NCI-H146 (cell line): ENCODE measurements around the gene EIPR1.

Experiments used
- DNase-seq: peaks from one replicate; lab custom pipeline; 2025; lab: John Stamatoyannopoulos, UW

Gene EIPR1

GRCh38 chr2:3174626-3175567 lies 202.7 kb downstream of the EIPR1 start:
- DNase-seq = no peak

DNA sequence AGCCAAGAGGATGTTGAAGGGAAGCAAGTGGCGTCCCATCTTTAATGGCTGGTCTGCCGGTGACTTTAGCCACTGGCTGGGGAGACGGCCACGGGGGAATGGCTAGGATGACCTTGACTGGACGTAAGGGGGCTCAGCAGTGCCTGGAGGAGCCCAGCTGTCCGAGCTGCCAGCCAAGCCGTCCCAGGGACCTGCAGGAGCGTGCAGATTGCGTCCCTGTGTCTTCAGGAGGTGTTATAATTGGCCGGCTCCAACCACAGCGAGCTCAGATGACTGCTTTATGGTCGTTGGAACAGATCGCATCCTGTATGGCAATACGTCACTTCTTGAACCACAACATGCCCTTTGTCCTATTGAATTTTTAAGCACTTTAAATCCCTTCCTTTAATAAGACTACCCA lies 204.6 kb downstream of the EIPR1 start:
- no peak for DNase-seq

DNA sequence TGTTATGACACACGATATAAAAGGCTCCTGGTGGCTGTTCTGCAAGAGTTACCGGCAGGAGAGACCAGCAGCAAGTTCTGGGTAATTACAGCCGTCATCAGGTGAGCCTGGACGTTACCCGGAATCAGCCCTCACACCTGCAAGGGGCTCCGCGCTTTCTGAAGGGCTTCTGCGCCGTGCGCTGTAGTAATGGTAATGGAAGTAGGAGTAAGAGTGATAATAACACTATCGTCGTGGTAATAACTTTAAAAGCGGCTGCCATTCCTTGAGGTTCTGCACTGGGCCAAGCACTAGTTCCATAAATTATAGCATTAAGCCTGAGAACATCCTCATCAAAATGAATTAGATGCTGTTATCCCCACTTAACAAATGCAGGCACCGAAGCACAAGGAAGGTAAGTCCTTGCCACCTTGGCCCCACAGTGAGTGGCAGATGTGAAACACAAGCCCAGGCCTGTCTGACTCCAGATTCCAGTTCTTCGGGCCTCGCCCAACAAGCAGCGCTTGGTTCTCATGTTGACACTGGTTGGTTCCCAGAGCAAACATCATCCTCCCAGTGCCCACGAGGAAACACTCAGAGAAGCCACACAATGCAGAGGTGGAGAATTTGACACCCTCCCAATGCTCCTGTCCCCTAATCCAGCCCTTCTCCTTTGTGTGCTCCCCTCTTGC lies 205.2 kb downstream of the EIPR1 start:
- no peak for DNase-seq

DNA sequence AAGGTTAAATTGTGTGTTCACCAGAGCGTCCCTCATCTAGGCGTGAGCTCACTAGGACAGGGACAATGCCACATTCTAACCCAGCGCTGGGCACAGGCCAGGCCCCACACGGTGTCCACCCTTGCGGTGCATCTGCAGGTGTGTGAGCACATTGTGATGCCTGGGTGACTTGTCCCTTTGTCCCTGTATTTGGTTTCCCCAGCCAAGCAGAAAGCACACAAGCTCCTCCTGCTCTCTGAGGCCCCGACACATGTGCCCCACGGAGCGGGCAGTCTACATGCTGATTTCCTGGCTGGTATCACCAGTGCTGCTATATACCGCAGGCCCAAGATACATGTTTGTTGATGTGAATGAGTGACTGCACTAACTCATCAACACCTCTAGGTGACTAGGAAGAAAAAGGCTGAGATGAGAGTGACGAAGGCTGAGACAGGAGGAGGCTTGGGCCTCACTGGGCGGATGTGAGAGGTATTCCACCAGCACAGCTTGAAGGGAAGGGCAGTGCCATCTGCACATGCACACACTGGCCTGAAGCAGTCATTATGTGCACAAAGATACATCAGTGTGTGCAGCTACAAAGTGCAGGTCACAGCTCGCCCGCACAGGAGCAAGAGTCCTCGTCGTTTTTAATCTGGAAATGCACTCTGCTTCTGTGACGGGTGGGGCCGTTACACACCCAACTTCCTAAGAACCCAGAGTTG lies 205.9 kb downstream of the EIPR1 start:
- DNase-seq = no peak

DNA sequence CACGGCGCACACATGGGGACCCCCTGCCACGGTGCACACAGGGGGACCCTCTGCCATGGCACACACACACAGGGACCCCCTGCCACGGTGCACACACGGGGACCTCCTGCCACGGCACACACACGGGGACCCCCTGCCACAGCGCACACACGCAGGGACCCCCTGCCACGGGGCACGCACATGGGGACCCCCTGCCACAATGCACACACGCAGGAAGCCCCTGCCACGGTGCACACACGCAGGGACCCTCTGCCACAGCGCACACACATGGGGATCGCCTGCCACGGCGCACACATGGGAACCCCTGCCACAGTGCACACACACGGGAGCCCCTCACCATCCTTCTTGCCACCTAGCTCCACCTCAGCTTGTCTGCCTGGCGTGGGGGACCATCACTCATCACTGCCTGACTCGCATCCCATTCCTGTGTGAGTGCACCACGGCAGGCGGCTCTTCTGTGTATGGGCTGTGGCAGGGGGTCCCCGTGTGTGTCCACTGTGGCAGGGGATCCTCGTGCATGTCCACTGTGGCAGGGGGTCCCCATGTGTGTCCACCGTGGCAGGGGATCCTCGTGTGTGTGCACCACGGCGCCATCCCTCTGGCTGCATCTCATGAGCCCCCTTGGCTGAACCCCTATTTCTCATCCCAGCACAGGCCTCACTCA lies 206.7 kb downstream of the EIPR1 start:
- no peak for DNase-seq

DNA sequence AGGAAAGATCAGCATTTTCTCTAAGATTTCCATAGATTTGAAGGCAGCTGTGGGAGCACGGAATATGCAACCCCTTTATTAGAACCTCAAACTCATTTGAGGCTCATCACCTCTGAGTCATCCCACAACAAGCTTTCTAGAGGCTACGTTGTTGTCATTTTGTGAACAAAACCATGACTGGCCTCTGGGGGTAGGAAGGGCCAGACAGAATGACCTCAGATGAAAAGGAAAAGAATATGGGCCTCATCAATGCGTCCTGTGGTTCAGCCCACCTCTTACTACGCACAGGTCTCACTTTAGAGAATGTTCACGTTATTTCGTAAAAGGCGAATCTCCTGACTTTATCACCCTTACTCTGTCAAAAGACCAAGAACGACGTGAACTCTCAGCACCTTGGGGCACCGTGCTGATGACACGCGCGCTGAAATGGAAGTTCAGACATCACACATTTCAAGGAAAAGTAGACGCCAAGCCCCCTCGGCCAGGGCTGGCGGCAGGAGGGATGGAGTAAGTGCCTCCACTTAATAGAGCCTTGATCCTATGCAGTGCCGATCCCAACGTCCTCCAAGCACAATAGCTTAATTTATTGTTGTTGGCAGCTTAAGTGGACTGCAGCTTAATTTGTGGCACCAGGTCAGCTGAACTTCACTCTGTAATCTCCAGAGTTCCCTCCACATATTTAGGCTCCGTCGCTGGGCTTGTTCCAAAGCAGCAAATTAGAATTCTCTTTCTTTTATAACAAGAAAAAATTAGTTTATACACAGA lies 208.3 kb downstream of the EIPR1 start:
- no peak for DNase-seq

DNA sequence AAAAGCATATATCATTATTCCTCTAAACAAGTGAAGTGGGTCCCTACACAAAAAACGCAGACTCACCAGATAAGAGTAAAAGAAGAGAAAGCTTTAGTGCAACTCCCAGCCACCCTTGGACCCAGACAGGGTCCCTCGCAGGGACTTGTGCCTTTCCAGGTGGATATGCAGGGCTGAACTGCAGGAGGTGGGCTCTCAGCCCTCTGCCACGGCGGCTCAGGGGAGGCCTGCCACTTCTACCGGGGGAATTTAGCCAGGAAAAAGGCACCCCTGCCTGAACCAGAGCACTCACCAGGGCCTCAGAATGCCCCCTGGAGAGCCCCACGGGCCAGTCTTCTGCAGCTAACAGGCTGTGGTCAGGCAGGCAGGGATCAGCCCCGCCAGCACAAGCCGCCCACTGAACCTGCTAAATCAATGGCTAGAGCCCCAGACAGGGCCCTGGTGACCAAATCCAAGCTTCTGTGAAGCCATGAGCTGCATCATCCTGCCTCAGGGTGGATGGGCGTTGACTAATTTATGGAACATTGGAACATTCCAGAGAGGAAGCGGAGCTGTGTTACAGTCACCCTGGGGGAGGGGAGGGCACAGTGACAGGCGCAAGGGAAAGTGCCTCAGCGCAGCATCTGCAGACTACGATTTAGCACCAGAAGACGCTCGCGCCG lies 209.3 kb downstream of the EIPR1 start:
- no peak for DNase-seq

- DNase-seq = no peak
Measured at GRCh38 chr2:3163401-3163800, 214.2 kb downstream of the EIPR1 start.

DNA sequence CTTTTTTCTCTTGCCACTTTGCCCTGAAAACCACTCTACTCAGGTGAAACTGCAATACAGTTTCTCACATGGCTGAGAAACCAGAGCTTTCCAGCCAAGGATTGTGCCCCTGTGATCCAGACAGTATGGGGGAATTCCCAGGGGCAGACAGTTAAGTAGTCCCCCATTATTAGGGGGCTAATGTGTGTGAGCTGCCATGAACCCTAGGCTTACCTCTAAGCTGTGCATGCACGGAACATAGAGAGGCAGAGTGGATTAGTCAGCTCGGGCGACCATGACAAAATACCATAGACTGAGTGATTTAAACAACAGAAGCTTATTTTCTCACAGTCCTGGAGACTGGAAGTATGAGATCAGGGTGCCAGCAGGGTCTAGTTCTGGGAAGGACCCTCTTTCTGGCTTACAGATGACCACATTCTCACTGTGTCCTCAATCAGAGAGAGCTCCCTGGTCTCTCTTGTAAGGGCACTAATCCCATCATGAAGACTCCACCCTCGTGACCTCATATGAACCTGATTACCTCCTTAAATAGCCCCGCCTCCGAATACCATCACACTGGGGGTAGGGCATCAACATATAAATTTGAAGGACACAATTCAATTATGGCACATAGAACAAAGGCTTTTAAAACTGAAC lies 215.1 kb downstream of the EIPR1 start:
- no peak for DNase-seq

DNA sequence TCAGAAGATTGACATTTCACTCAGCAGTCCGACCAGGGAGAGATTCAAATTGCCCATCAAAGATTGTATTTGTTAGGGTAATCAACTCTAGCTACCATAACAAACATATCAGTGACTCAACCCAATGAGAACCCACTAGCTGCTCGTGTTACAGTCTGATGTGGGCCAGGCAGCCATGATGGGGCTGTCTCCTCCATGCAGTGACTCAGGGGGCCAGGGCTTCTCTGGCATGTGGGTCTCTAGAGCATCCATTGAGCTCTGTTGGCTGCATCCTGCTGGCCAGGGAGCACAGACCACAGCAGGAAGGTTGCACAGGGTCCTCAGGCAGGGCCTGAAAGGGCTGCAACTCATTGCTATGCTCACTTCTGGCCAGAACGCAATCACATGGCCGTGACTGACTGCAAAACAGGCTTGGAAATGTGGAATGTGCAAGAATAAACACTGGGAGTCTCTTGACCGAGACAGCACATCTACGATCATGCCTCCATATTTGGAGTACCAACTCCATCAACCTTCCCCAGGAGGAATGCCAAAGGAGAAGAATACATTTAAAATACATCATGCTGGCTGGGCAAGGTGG lies 216.8 kb downstream of the EIPR1 start:
- no peak for DNase-seq

DNA sequence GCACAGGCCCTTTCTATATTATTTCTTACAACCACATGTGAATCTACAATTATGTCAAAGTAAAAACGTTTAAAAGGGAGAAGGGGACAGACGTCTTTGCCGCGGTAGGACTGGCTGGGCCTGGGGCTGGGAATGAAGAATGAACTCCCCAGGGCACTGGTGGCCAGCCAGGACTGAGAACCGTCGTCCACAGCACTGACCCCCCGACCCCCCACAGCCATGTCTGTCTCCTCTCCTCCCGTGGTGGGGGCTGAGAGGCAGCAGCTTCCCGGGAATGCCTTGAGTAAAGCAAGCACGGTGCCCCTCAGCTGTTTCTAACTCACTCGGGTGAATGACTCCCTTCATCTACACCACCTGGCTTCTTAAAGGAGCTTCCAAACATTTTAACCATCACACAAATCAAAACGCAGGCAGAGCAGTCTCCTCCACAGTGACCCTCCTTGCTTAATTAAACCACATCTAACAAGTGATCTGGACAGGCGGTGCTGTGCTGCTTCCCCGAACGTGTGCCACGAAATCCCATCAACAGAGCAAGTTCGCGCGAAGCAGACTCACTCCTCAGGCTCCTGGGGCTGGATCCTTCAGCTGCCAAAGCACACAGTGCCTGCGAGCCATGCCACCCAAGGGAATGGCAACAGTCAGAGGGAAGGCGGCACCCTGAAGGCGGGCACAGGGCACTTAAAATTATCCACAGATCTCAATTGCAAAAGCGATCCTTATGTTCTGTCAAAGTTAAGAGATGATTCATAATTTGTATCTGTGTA lies 217.7 kb downstream of the EIPR1 start:
- DNase-seq = no peak

- no peak for DNase-seq
Measured at GRCh38 chr2:3154700-3155099, 222.9 kb downstream of the EIPR1 start.

- no peak for DNase-seq
Measured at GRCh38 chr2:3154146-3154545, 223.5 kb downstream of the EIPR1 start.

DNA sequence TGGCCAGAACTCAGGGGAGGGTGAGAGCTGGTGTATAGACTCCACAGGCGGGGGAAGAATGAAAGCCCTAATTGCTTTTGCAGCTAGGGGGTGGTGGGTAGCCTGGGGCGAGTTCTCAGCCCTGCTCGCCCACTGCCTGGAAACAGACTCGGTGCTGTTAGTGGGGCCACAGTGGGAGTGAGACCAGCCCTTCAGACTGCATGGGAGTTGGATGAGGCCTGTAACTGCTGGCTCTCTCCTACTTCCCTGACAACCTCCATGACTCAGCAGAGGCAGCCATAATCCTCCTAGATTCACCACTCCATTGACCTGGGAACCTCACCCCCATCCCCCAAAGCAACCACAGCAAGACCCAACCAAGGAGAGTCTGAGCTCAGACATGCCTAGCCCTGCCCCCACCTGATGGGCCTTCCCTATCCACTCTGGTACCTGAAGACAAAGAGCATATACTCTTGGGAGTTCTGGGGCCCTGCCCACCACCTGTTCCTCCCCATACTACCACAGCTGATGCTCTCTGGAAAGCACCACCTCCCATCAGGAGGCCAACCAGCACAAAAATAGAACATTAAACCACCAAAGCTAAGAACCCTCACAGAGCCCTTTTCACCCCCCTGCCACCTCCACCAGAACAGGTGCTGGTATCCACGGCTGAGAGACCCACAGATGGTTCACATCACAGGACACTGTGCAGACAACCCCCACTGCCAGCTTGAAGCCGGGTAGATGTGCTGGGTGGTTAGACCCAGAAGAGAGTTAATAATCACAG lies 226.3 kb downstream of the EIPR1 start:
- no peak for DNase-seq

DNA sequence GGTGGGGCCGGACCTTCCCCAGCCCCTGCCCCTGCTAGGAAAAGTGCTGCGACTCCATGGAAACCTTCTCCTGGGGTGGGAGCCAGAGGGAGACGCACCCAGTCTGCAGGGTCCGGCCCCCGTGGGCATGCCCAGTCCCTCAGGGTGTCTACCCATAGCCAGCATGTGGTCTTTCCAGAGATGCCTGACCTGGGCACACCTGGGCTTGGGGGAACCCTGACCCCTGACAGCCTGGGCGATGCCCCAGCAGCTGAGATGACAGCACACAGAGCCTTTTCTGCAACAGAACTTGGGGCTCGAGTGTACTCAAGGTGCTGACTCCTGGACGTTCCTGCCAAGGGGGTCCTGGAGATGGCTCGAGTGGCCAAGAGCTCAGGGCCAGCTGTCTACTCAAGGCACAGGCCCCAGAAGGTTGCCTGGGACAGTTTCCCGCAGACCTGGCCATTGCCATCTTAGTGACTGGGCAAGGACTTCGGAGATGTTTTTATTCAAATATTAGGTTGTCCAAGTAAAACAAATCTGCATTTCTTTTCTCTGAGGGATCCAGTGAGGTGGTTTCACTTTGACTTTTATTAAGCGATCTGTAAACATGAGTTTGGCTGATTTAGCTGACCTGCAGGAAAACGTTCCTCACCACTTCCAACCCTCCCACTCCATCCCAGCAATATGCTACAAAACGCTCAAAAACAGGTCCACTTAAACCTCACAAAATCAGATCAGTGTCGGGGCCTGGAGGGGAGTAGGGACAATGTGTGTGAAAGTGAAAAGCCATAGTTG lies 228.0 kb downstream of the EIPR1 start:
- DNase-seq = no peak

- no peak for DNase-seq
Measured at GRCh38 chr2:3148716-3149115, 228.9 kb downstream of the EIPR1 start.

DNA sequence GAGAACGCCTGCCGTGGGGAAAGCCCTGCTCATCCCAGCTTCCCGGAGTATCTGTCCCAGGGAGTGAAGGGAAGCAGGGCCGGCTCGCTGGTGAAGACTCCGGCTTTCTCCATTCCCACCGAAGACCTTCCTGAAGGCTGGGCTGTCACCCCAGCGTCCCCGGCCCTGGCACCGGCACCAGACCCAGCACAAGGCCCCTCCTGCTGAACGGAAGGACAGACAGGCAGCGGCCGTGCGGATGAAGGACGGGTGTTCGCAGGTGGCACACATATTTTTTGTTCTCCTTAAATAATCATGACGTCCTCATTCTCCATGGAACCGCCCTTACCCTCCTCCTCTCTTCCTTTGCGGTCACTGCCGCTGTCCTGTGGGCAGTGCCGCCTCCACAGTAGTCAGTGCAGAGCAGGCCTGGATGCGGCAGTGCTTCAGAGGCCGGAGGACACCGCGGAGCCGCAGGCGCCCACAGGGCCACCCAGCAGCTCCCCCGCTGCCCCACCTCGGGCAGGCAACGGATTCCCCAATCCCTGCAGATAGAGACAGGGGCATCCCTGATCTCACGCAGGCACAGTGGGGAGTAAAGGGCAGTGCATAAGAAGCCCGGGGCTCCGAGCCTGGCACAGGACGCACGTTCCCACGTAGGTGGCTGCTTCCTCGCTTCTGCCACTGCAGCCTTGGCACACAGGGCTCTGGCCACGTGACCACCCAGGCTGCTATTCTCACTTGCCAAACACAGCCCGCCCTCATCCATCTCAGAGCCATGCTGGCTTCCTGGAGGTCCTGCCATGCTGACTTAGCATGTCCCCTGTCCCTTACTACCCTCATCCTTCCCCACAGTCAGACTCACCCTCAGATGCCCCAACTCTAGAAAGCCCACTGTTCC lies 229.7 kb downstream of the EIPR1 start:
- no peak for DNase-seq
